Measurements from ENCODE around the gene SORCS3. TPM values are rescaled to one million over a fixed set of nuclear protein-coding genes. Genes with fewer than 3 reads are reported as not detected.
A peak's percentile ranks its signal among the peaks of the same experiment; 100 is the strongest.

SORCS3 gene
- polyA plus RNA-seq, 1 donor from 2014 or later: 9.8 TPM

GRCh38 chr10:104657457-104657856, 16.4 kb downstream of the SORCS3 start:
- Histone ChIP-seq H3K27ac (ENCODE audit: low read length) (no peak overlapping the region), H3K4me3 (ENCODE audit: low read length) (no peak overlapping the region), H3K79me2 (replicated peaks; ENCODE audit: insufficient read depth, low read length) (no peaks in the 10 kb centered on the region), H3K36me3 (ENCODE audit: insufficient read depth, low read length) (no peaks in the 10 kb centered on the region), H3K9me3 (ENCODE audit: low read length) (no peaks in the 10 kb centered on the region), H3K9ac (ENCODE audit: low read length) (no peak overlapping the region), H3K27me3 (ENCODE audit: insufficient read depth, low read depth, low read length) (no peaks in the 10 kb centered on the region), H2AFZ (ENCODE audit: low read depth, low read length) (no peak overlapping the region), H4K20me1 (ENCODE audit: insufficient read depth) (no peaks in the 10 kb centered on the region), H3K9me2 (ENCODE audit: insufficient read depth, low read length) (no peaks in the 10 kb centered on the region), H3K4me2 (ENCODE audit: low read length) (no peak overlapping the region), H3F3A (ENCODE audit: insufficient read depth, low read length, poor library complexity, severe bottlenecking) (no peaks in the 10 kb centered on the region)
- TF ChIP-seq MXI1 (conservative IDR thresholded peaks at IDR 0.05; ENCODE audit: poor library complexity, severe bottlenecking): no peak
- peak; percentile 22 for TF ChIP-seq RAD21 (conservative IDR thresholded peaks at IDR 0.05)

GRCh38 chr10:104658067-104658466, 17.0 kb downstream of the SORCS3 start:
- Histone ChIP-seq H3K4me2 (ENCODE audit: low read length) (no peak overlapping the region), H3K4me3 (ENCODE audit: low read length) (no peak overlapping the region), H2AFZ (ENCODE audit: low read depth, low read length) (no peak overlapping the region), H3K27ac (ENCODE audit: low read length) (no peak overlapping the region), H3K9me2 (ENCODE audit: insufficient read depth, low read length) (no peaks in the 10 kb centered on the region), H3F3A (ENCODE audit: insufficient read depth, low read length, poor library complexity, severe bottlenecking) (no peaks in the 10 kb centered on the region), H3K9ac (ENCODE audit: low read length) (no peak overlapping the region), H3K79me2 (replicated peaks; ENCODE audit: insufficient read depth, low read length) (no peaks in the 10 kb centered on the region), H3K27me3 (ENCODE audit: insufficient read depth, low read depth, low read length) (no peaks in the 10 kb centered on the region), H3K9me3 (ENCODE audit: low read length) (no peaks in the 10 kb centered on the region), H4K20me1 (ENCODE audit: insufficient read depth) (no peaks in the 10 kb centered on the region), H3K36me3 (ENCODE audit: insufficient read depth, low read length) (no peaks in the 10 kb centered on the region)
- TF ChIP-seq EP300 (conservative IDR thresholded peaks at IDR 0.05; ENCODE audit: poor library complexity, severe bottlenecking) (no peak), SMC3 (conservative IDR thresholded peaks at IDR 0.05; ENCODE audit: poor library complexity) (no peak), TAF1 (IDR thresholded peaks at IDR 0.05; ENCODE audit: low read depth) (no peak), CTCF (IDR thresholded peaks at IDR 0.05; ENCODE audit: poor library complexity, severe bottlenecking) (no peak), POLR2AphosphoS5 (IDR thresholded peaks at IDR 0.05) (no peak), RAD21 (conservative IDR thresholded peaks at IDR 0.05) (no peak), MXI1 (conservative IDR thresholded peaks at IDR 0.05; ENCODE audit: poor library complexity, severe bottlenecking) (no peak), EZH2 (IDR thresholded peaks at IDR 0.05; ENCODE audit: borderline replicate concordance, insufficient read depth, low read length, poor library complexity, severe bottlenecking) (no peak)
- TF ChIP-seq, protein P1, sequence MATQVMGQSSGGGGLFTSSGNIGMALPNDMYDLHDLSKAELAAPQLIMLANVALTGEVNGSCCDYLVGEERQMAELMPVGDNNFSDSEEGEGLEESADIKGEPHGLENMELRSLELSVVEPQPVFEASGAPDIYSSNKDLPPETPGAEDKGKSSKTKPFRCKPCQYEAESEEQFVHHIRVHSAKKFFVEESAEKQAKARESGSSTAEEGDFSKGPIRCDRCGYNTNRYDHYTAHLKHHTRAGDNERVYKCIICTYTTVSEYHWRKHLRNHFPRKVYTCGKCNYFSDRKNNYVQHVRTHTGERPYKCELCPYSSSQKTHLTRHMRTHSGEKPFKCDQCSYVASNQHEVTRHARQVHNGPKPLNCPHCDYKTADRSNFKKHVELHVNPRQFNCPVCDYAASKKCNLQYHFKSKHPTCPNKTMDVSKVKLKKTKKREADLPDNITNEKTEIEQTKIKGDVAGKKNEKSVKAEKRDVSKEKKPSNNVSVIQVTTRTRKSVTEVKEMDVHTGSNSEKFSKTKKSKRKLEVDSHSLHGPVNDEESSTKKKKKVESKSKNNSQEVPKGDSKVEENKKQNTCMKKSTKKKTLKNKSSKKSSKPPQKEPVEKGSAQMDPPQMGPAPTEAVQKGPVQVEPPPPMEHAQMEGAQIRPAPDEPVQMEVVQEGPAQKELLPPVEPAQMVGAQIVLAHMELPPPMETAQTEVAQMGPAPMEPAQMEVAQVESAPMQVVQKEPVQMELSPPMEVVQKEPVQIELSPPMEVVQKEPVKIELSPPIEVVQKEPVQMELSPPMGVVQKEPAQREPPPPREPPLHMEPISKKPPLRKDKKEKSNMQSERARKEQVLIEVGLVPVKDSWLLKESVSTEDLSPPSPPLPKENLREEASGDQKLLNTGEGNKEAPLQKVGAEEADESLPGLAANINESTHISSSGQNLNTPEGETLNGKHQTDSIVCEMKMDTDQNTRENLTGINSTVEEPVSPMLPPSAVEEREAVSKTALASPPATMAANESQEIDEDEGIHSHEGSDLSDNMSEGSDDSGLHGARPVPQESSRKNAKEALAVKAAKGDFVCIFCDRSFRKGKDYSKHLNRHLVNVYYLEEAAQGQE (IDR thresholded peaks at IDR 0.05; ENCODE audit: borderline replicate concordance): no peak

DNA sequence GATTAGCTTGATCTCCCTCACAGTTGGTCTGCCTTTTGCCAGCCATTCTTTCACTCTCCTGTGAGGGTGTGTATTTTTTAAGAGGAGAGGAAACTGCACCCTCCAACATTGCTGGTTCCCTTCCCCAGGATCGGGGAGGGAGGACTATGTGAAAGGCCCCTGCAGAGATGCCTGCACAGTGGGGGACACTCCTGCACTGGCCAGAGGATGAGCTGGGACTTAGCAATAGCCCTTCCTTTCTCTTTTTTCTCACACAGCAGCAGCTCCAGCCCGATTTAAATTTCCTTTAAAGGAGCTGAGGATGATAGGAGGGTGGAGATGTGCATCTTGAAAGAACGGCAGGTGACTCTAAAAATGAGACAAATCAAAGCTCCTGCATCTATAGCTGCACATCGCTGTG, 18.7 kb downstream of the SORCS3 start:
- Histone ChIP-seq H2AFZ (ENCODE audit: low read depth, low read length) (no peak overlapping the region), H3F3A (ENCODE audit: insufficient read depth, low read length, poor library complexity, severe bottlenecking) (no peaks in the 10 kb centered on the region)
- TF ChIP-seq MXI1 (conservative IDR thresholded peaks at IDR 0.05; ENCODE audit: poor library complexity, severe bottlenecking) (no peak), EZH2 (IDR thresholded peaks at IDR 0.05; ENCODE audit: borderline replicate concordance, insufficient read depth, low read length, poor library complexity, severe bottlenecking) (no peak), RAD21 (conservative IDR thresholded peaks at IDR 0.05) (no peak), TAF1 (IDR thresholded peaks at IDR 0.05; ENCODE audit: low read depth) (no peak), POLR2AphosphoS5 (IDR thresholded peaks at IDR 0.05) (no peak), CTCF (IDR thresholded peaks at IDR 0.05; ENCODE audit: poor library complexity, severe bottlenecking) (no peak), EP300 (conservative IDR thresholded peaks at IDR 0.05; ENCODE audit: poor library complexity, severe bottlenecking) (no peak)

More for the DNA sequence above, 18.7 kb downstream of the SORCS3 start:
- Histone ChIP-seq H3K4me3 (ENCODE audit: low read length) (no peak overlapping the region), H3K36me3 (ENCODE audit: insufficient read depth, low read length) (no peaks in the 10 kb centered on the region), H3K4me2 (ENCODE audit: low read length) (no peak overlapping the region), H3K79me2 (replicated peaks; ENCODE audit: insufficient read depth, low read length) (no peaks in the 10 kb centered on the region), H3K9me2 (ENCODE audit: insufficient read depth, low read length) (no peaks in the 10 kb centered on the region), H4K20me1 (ENCODE audit: insufficient read depth) (no peaks in the 10 kb centered on the region), H3K27me3 (ENCODE audit: insufficient read depth, low read depth, low read length) (no peaks in the 10 kb centered on the region), H3K9me3 (ENCODE audit: low read length) (no peaks in the 10 kb centered on the region), H3K9ac (ENCODE audit: low read length) (no peak overlapping the region), H3K27ac (ENCODE audit: low read length) (no peak overlapping the region)
